Calu3 (cell line): ENCODE results near the gene IQSEC3. TPM values are rescaled to one million over a fixed set of nuclear protein-coding genes. Genes with fewer than 3 reads are reported as not detected.

Source experiments
- BruUV-seq: library from RNA; stranded (reverse); fragments of 400-500 nt; replicated peaks from 2 replicates; lab custom pipeline; 2021; lab: Mats Ljungman, UMichigan
- CTCF ChIA-PET: fragments of 300-600 bp; sonication (Branson Sonifier 250); formaldehyde crosslinking; loops from one replicate; lab custom pipeline; 2022; ENCODE audit warnings: antibody characterized with exemption; lab: Charles Lee
- DNase-seq: peaks from one replicate; pipeline ENCODE4 v3.0.0; 2022
- H3K27ac Mint-ChIP-seq: one replicate; pipeline ENCODE4 v1.8.0; 2022; ENCODE audit warnings: mixed read lengths; ENCODE audit not compliant: unreplicated experiment
- H3K27me3 Mint-ChIP-seq: one replicate; pipeline ENCODE4 v1.8.0; 2022; ENCODE audit warnings: mixed read lengths; ENCODE audit not compliant: unreplicated experiment
- H3K36me3 Mint-ChIP-seq: one replicate; pipeline ENCODE4 v1.8.0; 2022; ENCODE audit warnings: mild to moderate bottlenecking, moderate library complexity, mixed read lengths; ENCODE audit not compliant: insufficient read depth, unreplicated experiment
- H3K4me1 Mint-ChIP-seq: one replicate; pipeline ENCODE4 v1.8.0; 2022; ENCODE audit warnings: mild to moderate bottlenecking, low read depth, mixed read lengths; ENCODE audit not compliant: unreplicated experiment
- H3K4me3 Mint-ChIP-seq: one replicate; pipeline ENCODE4 v1.8.0; 2022; ENCODE audit warnings: mild to moderate bottlenecking, low read depth, moderate library complexity, mixed read lengths; ENCODE audit not compliant: unreplicated experiment
- H3K9me3 Mint-ChIP-seq: one replicate; pipeline ENCODE4 v1.8.0; 2022; ENCODE audit warnings: low read depth, mixed read lengths; ENCODE audit not compliant: unreplicated experiment
- CTCF ChIP-seq: fragments of 200-600 bp; IDR thresholded peaks from one replicate; pipeline ENCODE4 v1.8.0; 2022; ENCODE audit warnings: antibody characterized with exemption; ENCODE audit not compliant: unreplicated experiment
- intact Hi-C: fragments of 100-400 bp; cut with micrococcal nuclease; formaldehyde crosslinking; loops from one replicate; pipeline ENCODE4 v1.10.0; 2022; ENCODE audit not compliant: unreplicated experiment
- total RNA-seq: library from RNA; stranded (reverse); gene quantifications from 2 replicates; pipeline ENCODE4 v1.2.3, GENCODE V29; 2022

The IQSEC3 gene
- total RNA-seq, 1 experiment from 2014 or later, result not detected

- no peak overlapping the region for H3K4me3 Mint-ChIP-seq
- H3K36me3 Mint-ChIP-seq, result no peaks in the 10 kb centered on the region
- no peak for TF ChIP-seq CTCF
- peaks cover 5% of the 10 kb centered on the region for H3K9me3 Mint-ChIP-seq
- intact Hi-C loops, result no loop called here
- no peak for DNase-seq
- no peaks in the 10 kb centered on the region for H3K4me1 Mint-ChIP-seq
- BruUV-seq, result no TSS peak
- peaks cover 84% of the 10 kb centered on the region for H3K27me3 Mint-ChIP-seq
- H3K27ac Mint-ChIP-seq, result no peak overlapping the region
- CTCF ChIA-PET, result no interaction called here
These were observed 21.3 kb downstream of the IQSEC3 start for GRCh38 chr12:87856-88255.

- intact Hi-C loops, result no loop called here
- H3K4me3 Mint-ChIP-seq, result no peak overlapping the region
- H3K4me1 Mint-ChIP-seq, result no peaks in the 10 kb centered on the region
- CTCF ChIA-PET, result interaction anchor here (1.1 kb wide), 1 partner anchor 10 kb away, joined by 5 read pairs; no protein-coding TSS in a partner anchor
- no TSS peak for BruUV-seq
- no peaks in the 10 kb centered on the region for H3K36me3 Mint-ChIP-seq
- peaks cover 81% of the 10 kb centered on the region for H3K27me3 Mint-ChIP-seq
- peaks cover 5% of the 10 kb centered on the region for H3K9me3 Mint-ChIP-seq
- DNase-seq, result no peak
- H3K27ac Mint-ChIP-seq, result no peak overlapping the region
- TF ChIP-seq CTCF, result no peak
These were observed 23.1 kb downstream of the IQSEC3 start for GRCh38 chr12:89653-90052.

GRCh38 chr12:91213-91612 lies 24.6 kb downstream of the IQSEC3 start:
- no peak for DNase-seq
- Mint-ChIP-seq H3K4me1 (no peaks in the 10 kb centered on the region), H3K27ac (no peak overlapping the region), H3K36me3 (no peaks in the 10 kb centered on the region), H3K27me3 (peaks cover 80% of the 10 kb centered on the region), H3K9me3 (peaks cover 5% of the 10 kb centered on the region), H3K4me3 (no peak overlapping the region)
- no peak for TF ChIP-seq CTCF
- BruUV-seq, result no TSS peak
- CTCF ChIA-PET, result no interaction called here
- intact Hi-C loops, result no loop called here

- CTCF ChIA-PET, result no interaction called here
- H3K27ac Mint-ChIP-seq, result no peak overlapping the region
- BruUV-seq, result no TSS peak
- peaks cover 3% of the 10 kb centered on the region for H3K9me3 Mint-ChIP-seq
- DNase-seq, result no peak
- peaks cover 81% of the 10 kb centered on the region for H3K27me3 Mint-ChIP-seq
- no peaks in the 10 kb centered on the region for H3K36me3 Mint-ChIP-seq
- TF ChIP-seq CTCF, result no peak
- no peak overlapping the region for H3K4me3 Mint-ChIP-seq
- intact Hi-C loops, result no loop called here
- H3K4me1 Mint-ChIP-seq, result peaks cover 2% of the 10 kb centered on the region
These were observed 26.9 kb downstream of the IQSEC3 start for GRCh38 chr12:93266-94005.
